Central memory CD8-positive, alpha-beta T cell (primary cell): ENCODE measurements around the gene SLC39A11.
"Not testable (repeated sequence)": the region's sequence is repeated elsewhere in the genome, so short reads cannot be mapped to it uniquely, and the experiment has no call there.

Experiments
- ATAC-seq: fragments of 150-1000 bp; cut with Tn5 transposase; replicated peaks from 2 replicates; pipeline ENCODE4 v1.10.0; 2022; ENCODE audit warnings: mild to moderate bottlenecking, moderate FRiP score, moderate number of reproducible peaks; ENCODE audit not compliant: poor library complexity, severe bottlenecking; ENCODE audit errors: extremely low read depth
- DNase-seq, 2 donors: peaks; one replicate each; pipeline ENCODE4 v3.0.0; 2021; ENCODE audit warnings: low spot score in 2 of 2
- H3K27ac Mint-ChIP-seq: one replicate; pipeline ENCODE4 v1.8.0; 2022; ENCODE audit warnings: low read depth, mild to moderate bottlenecking, moderate library complexity, mixed read lengths
- H3K27me3 Mint-ChIP-seq: one replicate; pipeline ENCODE4 v1.8.0; 2022; ENCODE audit warnings: mixed read lengths
- H3K36me3 Mint-ChIP-seq: one replicate; pipeline ENCODE4 v1.8.0; 2022; ENCODE audit warnings: mild to moderate bottlenecking, moderate library complexity, mixed read lengths; ENCODE audit not compliant: insufficient read depth
- H3K4me1 Mint-ChIP-seq: one replicate; pipeline ENCODE4 v1.8.0; 2022; ENCODE audit warnings: mixed read lengths
- H3K4me3 Mint-ChIP-seq: one replicate; pipeline ENCODE4 v1.8.0; 2022; ENCODE audit warnings: mild to moderate bottlenecking, moderate library complexity, mixed read lengths
- H3K9me3 Mint-ChIP-seq: one replicate; pipeline ENCODE4 v1.8.0; 2022; ENCODE audit warnings: mixed read lengths

Gene SLC39A11

DNA sequence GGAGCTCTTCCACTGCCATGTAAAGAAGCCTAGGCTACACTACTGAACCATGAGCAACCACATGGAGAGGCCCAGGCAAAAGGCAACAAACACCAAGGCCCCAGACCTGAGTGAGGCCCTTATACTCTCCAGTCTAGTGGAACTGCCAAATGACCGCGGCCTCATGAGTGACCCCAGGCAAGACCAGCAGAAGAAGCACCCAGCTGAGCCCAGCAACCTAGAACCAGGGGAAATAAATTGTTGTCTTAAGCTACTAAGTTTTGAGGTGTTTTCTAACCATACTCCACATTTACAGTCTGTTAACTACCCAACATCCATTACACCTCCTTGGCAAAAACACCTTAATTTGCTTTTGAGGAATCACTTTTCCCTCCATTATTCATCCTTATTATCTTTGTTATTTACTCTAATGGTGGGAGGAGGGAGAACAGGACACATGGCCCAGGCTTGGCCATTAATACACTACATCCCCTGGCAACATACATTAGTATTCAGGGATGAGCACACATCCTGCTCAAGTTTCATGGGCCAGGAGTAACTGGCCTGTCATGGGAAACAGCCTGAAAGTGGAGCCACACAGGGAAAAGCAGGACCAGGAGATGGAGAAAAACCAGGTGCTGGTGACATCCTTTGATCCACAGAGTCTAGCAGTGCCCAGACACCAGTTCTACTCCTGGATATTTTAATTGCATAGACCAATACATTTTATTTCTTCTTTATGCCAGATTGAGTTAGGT is 26.2 kb downstream of the SLC39A11 start:
- DNase-seq: no peak
- no peak overlapping the region for H3K4me3 Mint-ChIP-seq
- peaks cover 13% of the 10 kb centered on the region for H3K4me1 Mint-ChIP-seq
- no peaks in the 10 kb centered on the region for H3K27me3 Mint-ChIP-seq
- no peak for ATAC-seq
- no peaks in the 10 kb centered on the region for H3K9me3 Mint-ChIP-seq
- no peak overlapping the region for H3K27ac Mint-ChIP-seq
- H3K36me3 Mint-ChIP-seq: peaks cover 2% of the 10 kb centered on the region

GRCh38 chr17:73065376-73065775 is 27.1 kb downstream of the SLC39A11 start:
- H3K27ac Mint-ChIP-seq: no peak overlapping the region
- H3K9me3 Mint-ChIP-seq: no peaks in the 10 kb centered on the region
- H3K4me1 Mint-ChIP-seq: peaks cover 13% of the 10 kb centered on the region
- ATAC-seq (no peak), DNase-seq (no peak)
- no peak overlapping the region for H3K4me3 Mint-ChIP-seq
- no peaks in the 10 kb centered on the region for H3K27me3 Mint-ChIP-seq
- peaks cover 2% of the 10 kb centered on the region for H3K36me3 Mint-ChIP-seq

DNA sequence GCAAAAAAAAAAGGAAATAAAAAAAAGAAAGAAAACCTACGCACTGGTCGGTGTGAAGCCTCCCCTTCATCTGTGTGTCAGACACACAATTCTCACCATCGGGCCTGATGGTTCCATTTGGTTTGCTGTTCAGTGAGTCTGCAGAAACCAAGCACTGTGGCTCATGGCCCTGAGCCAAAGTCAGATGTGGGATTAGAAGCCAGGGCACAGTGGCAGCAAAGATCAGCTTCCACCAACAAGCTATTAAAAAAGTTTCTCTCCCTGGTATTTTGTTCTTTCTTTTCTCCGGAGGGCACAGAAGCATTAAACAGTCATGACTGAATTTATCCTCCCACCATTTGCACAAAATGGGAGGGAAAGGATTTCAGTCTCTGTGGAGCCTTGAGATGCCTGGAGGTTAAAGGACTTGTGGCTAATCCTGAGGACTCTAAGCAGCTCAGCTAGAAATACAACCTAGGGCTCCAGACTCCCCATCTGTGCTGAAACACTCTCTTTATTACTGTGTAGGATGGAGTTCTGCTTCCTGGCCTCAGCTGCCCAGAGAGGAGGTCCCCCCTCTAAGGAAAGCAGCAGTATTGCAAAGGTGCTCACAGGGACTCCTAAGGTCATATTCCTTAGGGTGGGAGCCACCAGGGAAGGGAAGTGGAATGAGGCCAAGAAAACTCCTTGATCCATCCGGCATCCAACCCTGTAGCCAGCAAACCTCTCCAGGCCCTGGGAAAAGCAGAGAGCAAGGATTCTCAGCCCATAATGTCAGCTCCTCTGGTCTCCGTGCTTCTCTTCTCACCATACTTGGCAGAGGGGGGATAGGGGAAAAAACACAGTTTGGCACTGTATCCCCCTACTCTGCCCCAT is 28.2 kb downstream of the SLC39A11 start:
- DNase-seq (no peak), ATAC-seq (no peak)
- no peaks in the 10 kb centered on the region for H3K9me3 Mint-ChIP-seq
- H3K4me3 Mint-ChIP-seq: no peak overlapping the region
- no peak overlapping the region for H3K27ac Mint-ChIP-seq
- H3K4me1 Mint-ChIP-seq: peaks cover 13% of the 10 kb centered on the region
- H3K27me3 Mint-ChIP-seq: no peaks in the 10 kb centered on the region
- peaks cover 2% of the 10 kb centered on the region for H3K36me3 Mint-ChIP-seq

DNA sequence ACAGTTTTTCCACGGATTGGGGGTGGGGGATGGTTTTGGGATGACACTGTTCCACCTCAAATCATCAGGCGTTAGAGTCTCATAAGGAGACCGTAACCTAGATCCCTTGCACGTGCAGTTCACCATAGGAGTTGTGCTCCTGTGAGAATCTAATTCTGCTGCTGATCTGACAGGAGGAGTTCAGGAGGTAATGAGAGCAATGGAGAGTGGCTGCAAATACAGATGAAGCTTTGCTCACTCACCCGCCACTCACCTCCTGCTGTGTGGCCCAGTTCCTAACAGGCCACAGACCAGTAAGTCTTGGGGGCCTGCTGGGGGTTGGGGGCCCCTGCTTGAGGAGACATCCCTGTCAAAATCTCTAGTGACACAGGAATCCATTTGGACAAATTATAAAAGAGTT is 29.8 kb downstream of the SLC39A11 start:
- H3K9me3 Mint-ChIP-seq: no peaks in the 10 kb centered on the region
- no peak for ATAC-seq
- H3K27ac Mint-ChIP-seq: no peak overlapping the region
- no peak for DNase-seq
- H3K4me1 Mint-ChIP-seq: peaks cover 7% of the 10 kb centered on the region
- no peaks in the 10 kb centered on the region for H3K27me3 Mint-ChIP-seq
- no peak overlapping the region for H3K4me3 Mint-ChIP-seq
- H3K36me3 Mint-ChIP-seq: peaks cover 4% of the 10 kb centered on the region

GRCh38 chr17:73061161-73061560 is 31.3 kb downstream of the SLC39A11 start:
- H3K9me3 Mint-ChIP-seq: no peaks in the 10 kb centered on the region
- no peak overlapping the region for H3K27ac Mint-ChIP-seq
- peaks cover 4% of the 10 kb centered on the region for H3K36me3 Mint-ChIP-seq
- no peaks in the 10 kb centered on the region for H3K27me3 Mint-ChIP-seq
- peaks cover 7% of the 10 kb centered on the region for H3K4me1 Mint-ChIP-seq
- H3K4me3 Mint-ChIP-seq: no peak overlapping the region
- no peak for DNase-seq
- ATAC-seq: no peak

- no peaks in the 10 kb centered on the region for H3K27me3 Mint-ChIP-seq
Observed at GRCh38 chr17:73060721-73061120, 31.8 kb downstream of the SLC39A11 start.

GRCh38 chr17:73059713-73060112 is 32.8 kb downstream of the SLC39A11 start:
- not testable (repeated sequence) for DNase-seq, H3K27ac Mint-ChIP-seq, ATAC-seq, H3K4me3 Mint-ChIP-seq, H3K9me3 Mint-ChIP-seq, H3K27me3 Mint-ChIP-seq, H3K36me3 Mint-ChIP-seq, H3K4me1 Mint-ChIP-seq

More at GRCh38 chr17:73060721-73061120, 31.8 kb downstream of the SLC39A11 start:
- Mint-ChIP-seq H3K27ac (no peak overlapping the region), H3K9me3 (no peaks in the 10 kb centered on the region), H3K36me3 (peaks cover 4% of the 10 kb centered on the region), H3K4me3 (no peak overlapping the region), H3K4me1 (peaks cover 7% of the 10 kb centered on the region)
- DNase-seq: no peak
- no peak for ATAC-seq

DNA sequence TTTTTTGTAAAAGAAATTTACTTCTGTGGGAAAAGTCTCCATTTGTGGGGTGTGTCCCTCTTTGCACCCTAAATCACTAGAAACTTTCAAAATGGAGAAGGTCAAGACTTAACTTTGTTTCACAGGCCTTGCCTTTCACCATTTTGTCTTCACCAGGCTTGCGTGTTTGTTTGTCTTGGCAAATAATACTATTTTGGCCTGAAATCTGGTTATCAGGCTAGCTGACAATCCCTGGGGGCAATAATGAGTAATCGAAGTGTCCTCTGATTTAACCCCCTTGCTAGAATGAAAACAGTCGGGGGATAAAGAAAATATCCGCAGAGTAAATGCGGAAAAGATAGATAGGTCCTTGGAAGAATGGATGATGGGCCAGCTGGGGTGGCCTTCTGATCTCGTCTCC is 34.5 kb downstream of the SLC39A11 start:
- Mint-ChIP-seq H3K27me3 (no peaks in the 10 kb centered on the region), H3K4me1 (no peaks in the 10 kb centered on the region), H3K9me3 (no peaks in the 10 kb centered on the region), H3K36me3 (peaks cover 2% of the 10 kb centered on the region), H3K4me3 (no peak overlapping the region), H3K27ac (no peak overlapping the region)
- DNase-seq (no peak), ATAC-seq (no peak)

DNA sequence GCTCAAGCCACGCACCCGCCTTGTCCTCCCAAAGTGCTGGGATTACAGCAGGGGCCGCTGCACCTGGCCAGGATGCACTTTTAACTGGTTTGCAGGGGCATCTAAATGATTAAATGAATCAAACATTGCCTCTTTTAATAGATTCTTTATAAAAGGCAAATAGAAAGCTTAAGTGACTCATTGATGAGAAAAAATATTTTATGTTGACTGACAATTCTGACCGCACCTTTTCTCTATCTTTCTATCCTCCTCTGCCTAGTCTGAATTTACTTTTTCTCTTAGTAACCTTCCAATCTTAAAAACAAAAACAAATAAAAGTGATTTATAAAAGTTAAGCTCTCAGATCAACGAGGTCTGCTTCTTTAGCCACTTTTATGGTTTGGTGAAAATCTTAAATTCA is 35.3 kb downstream of the SLC39A11 start:
- Mint-ChIP-seq H3K9me3 (no peaks in the 10 kb centered on the region), H3K27ac (no peak overlapping the region), H3K4me3 (no peak overlapping the region), H3K36me3 (peaks cover 2% of the 10 kb centered on the region), H3K4me1 (no peaks in the 10 kb centered on the region), H3K27me3 (no peaks in the 10 kb centered on the region)
- ATAC-seq: no peak
- DNase-seq: no peak

DNA sequence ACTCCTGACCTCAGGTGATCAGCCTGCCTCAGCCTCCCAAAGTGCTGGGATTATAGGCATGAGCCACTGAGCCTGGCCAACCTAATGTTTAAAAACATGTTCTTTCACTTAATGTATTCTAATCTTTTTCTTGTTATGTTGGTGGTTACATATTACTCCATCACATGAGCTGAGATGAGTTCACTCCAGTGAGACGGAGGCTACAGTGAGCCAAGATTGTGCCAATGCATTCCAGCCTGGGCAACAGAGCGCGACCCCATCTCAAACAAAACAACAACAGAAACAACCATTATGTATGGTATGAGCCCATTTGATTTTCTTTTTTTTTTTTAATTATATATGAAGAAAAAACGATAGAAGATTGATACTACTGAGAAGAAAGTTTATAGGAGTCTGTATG is 39.6 kb downstream of the SLC39A11 start:
- H3K36me3 Mint-ChIP-seq: no peaks in the 10 kb centered on the region
- no peak for ATAC-seq
- H3K27me3 Mint-ChIP-seq: no peaks in the 10 kb centered on the region
- no peak overlapping the region for H3K27ac Mint-ChIP-seq
- no peak overlapping the region for H3K4me3 Mint-ChIP-seq
- H3K9me3 Mint-ChIP-seq: no peaks in the 10 kb centered on the region
- DNase-seq: no peak
- H3K4me1 Mint-ChIP-seq: no peaks in the 10 kb centered on the region

DNA sequence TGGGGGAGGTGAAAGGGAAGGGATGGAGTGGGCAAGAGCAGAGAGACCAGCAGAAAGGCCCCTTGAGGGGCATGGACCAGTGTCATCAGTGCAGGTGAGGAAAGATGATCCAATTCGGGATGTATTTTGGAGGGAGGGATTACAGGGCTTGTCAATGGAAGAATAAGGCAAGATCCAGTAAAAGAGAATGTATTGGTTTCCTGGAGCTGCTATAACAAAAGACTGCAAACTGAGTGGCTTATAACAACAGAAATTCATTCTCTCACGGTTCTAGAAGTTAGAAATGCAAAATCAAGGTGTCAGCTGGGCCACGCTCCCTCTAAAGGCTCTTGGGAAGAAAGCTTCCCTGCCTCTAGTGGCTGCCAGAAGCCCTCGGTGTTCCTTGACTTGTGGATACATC is 41.7 kb downstream of the SLC39A11 start:
- peaks cover 3% of the 10 kb centered on the region for H3K4me1 Mint-ChIP-seq
- no peak overlapping the region for H3K4me3 Mint-ChIP-seq
- no peaks in the 10 kb centered on the region for H3K27me3 Mint-ChIP-seq
- H3K9me3 Mint-ChIP-seq: no peaks in the 10 kb centered on the region
- DNase-seq (no peak), ATAC-seq (no peak)
- no peak overlapping the region for H3K27ac Mint-ChIP-seq
- H3K36me3 Mint-ChIP-seq: no peaks in the 10 kb centered on the region

DNA sequence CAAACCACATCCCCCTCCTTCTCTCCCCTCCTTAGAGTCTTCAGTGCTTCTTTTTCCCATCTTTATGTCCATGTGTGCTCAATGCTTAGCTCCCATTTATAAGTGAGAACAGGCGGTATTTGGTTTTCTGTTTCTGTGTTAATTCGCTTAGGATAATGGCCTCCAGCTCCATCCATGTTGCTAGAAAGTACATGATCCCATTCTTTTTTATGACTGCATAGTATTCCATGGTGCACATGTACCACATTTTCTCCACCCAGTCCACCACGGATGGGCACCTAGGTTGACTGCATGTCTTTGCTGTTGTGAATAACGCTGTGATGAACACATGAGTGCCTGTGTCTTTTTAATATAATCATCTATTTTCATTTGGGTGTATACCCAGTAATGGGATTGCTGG is 44.3 kb downstream of the SLC39A11 start:
- no peaks in the 10 kb centered on the region for H3K9me3 Mint-ChIP-seq
- H3K36me3 Mint-ChIP-seq: no peaks in the 10 kb centered on the region
- ATAC-seq: no peak
- no peak overlapping the region for H3K27ac Mint-ChIP-seq
- H3K27me3 Mint-ChIP-seq: no peaks in the 10 kb centered on the region
- H3K4me1 Mint-ChIP-seq: peaks cover 11% of the 10 kb centered on the region
- no peak for DNase-seq
- H3K4me3 Mint-ChIP-seq: no peak overlapping the region

DNA sequence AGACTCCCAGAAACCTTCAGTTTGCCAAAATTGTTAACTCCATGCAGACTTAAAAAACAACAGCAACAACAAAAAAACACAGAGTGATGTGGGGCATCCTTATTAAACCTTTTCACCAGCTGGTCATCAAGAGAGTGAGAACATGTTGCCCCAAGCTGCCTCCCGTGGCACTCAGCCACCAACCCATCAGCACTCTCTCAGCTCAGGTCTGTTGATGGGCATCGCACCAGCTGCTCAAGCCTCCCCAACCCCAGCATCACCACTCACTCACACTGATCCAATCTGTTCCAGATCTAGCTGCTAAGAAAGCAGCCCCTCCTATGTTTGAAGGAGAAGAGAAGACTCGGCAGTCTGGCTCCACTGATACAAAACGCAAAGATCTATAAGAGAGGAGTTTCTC is 46.8 kb downstream of the SLC39A11 start:
- H3K27ac Mint-ChIP-seq: no peak overlapping the region
- ATAC-seq (no peak), DNase-seq (no peak)
- H3K36me3 Mint-ChIP-seq: no peaks in the 10 kb centered on the region
- H3K4me1 Mint-ChIP-seq: peaks cover 19% of the 10 kb centered on the region
- H3K4me3 Mint-ChIP-seq: no peak overlapping the region
- H3K27me3 Mint-ChIP-seq: no peaks in the 10 kb centered on the region
- H3K9me3 Mint-ChIP-seq: no peaks in the 10 kb centered on the region
